HEK293T (cell line): ENCODE measurements around the gene CAMK2B.

ENCODE experiments used
- ARNT ChIP-seq: fragments of 450-650 bp; IDR thresholded peaks from 2 replicates; pipeline ENCODE4 v1.6.1; 2017; ENCODE audit warnings: mild to moderate bottlenecking
- ELF4 ChIP-seq: fragments of 450-650 bp; IDR thresholded peaks from 2 replicates; pipeline ENCODE4 v1.6.1; 2017; ENCODE audit warnings: antibody characterized with exemption
- FOXA1 ChIP-seq: fragments of 450-650 bp; IDR thresholded peaks from 2 replicates; pipeline ENCODE4 v1.6.1; 2016; ENCODE audit warnings: mild to moderate bottlenecking
- FOXM1 ChIP-seq: fragments of 450-650 bp; IDR thresholded peaks from 2 replicates; pipeline ENCODE4 v1.6.1; 2017; ENCODE audit warnings: mild to moderate bottlenecking, borderline replicate concordance
- HDGF ChIP-seq: fragments of 450-650 bp; IDR thresholded peaks from 2 replicates; pipeline ENCODE4 v1.6.1; 2017; ENCODE audit warnings: antibody characterized with exemption, borderline replicate concordance
- L3MBTL2 ChIP-seq: fragments of 450-650 bp; conservative IDR thresholded peaks from 2 replicates; pipeline ENCODE4 v1.6.1; 2016; ENCODE audit warnings: mild to moderate bottlenecking
- LEF1 ChIP-seq: fragments of 450-650 bp; IDR thresholded peaks from 2 replicates; pipeline ENCODE4 v1.6.1; 2017; ENCODE audit warnings: mild to moderate bottlenecking, borderline replicate concordance
- SP1 ChIP-seq: fragments of 450-650 bp; IDR thresholded peaks from 2 replicates; pipeline ENCODE4 v1.6.1; 2017
- SUZ12 ChIP-seq: fragments of 450-650 bp; IDR thresholded peaks from 2 replicates; pipeline ENCODE4 v1.6.1; 2016; ENCODE audit warnings: mild to moderate bottlenecking
- TARDBP ChIP-seq: fragments of 450-650 bp; IDR thresholded peaks from 2 replicates; pipeline ENCODE4 v1.6.1; 2016
- TF ChIP-seq, protein P1 (sequence below): fragments of 450-650 bp; IDR thresholded peaks from 2 replicates; pipeline ENCODE4 v1.6.1; 2016

DNA sequence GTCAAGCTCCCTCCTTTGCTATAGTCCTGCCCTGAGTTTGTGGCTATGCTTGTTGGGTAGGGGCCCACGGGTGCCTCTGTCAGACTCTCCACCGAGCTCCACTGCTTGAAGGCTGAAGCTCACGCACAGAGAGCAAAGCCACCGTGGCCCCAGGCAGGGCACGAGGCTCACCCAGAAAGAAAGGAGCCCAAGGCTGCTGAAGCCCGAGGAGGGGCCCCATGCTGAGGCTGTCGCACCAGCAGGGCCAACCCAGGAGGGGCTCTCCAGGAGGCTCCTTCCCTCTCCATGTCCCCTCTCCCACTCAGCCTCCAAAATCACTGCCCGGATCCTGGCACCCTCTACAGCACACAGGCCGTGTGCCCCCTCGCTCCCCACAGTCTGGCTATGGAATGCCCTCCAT, 74.1 kb downstream of the CAMK2B start:
- TF ChIP-seq SP1 (no peak), LEF1 (no peak), ELF4 (no peak), ARNT (no peak), HDGF (no peak), FOXA1 (no peak), TARDBP (no peak), FOXM1 (no peak), SUZ12 (no peak), L3MBTL2 (no peak)
- TF ChIP-seq, protein P1, sequence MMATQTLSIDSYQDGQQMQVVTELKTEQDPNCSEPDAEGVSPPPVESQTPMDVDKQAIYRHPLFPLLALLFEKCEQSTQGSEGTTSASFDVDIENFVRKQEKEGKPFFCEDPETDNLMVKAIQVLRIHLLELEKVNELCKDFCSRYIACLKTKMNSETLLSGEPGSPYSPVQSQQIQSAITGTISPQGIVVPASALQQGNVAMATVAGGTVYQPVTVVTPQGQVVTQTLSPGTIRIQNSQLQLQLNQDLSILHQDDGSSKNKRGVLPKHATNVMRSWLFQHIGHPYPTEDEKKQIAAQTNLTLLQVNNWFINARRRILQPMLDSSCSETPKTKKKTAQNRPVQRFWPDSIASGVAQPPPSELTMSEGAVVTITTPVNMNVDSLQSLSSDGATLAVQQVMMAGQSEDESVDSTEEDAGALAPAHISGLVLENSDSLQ, result no peak
